GM23338 (cell line): Measurements from ENCODE around the gene BOK. TPM values are rescaled to one million over a fixed set of nuclear protein-coding genes. Genes with fewer than 3 reads are reported as not detected.

Experiments used
- ATAC-seq: fragments of 200-7000 bp; cut with Tn5 transposase; 3 replicates; pipeline ENCODE4 v1.9.1; 2020
- DNase-seq: peaks from one replicate; pipeline ENCODE4 v3.0.0-alpha.2; 2015; ENCODE audit warnings: low spot score
- H2AFZ ChIP-seq: fragments of 200-600 bp; sonication (generic); 2 replicates; pipeline ENCODE4 v1.8.0; 2016; ENCODE audit warnings: antibody characterized with exemption, mild to moderate bottlenecking, moderate library complexity
- H3F3A ChIP-seq: fragments of 200-600 bp; sonication (generic); replicated peaks from 2 replicates; pipeline ENCODE4 v1.8.0; 2017; ENCODE audit warnings: antibody characterized with exemption, mixed run types, low read depth
- H3K27ac ChIP-seq: fragments of 200-600 bp; sonication (generic); 2 replicates; pipeline ENCODE4 v1.6.1; 2016; ENCODE audit warnings: low read depth
- H3K27me3 ChIP-seq: fragments of 200-600 bp; sonication (generic); 2 replicates; pipeline ENCODE4 v1.8.0; 2016; ENCODE audit warnings: mild to moderate bottlenecking, mixed run types, moderate library complexity; ENCODE audit not compliant: insufficient read depth
- H3K36me3 ChIP-seq: fragments of 200-600 bp; sonication (generic); 2 replicates; pipeline ENCODE4 v1.8.0; 2016; ENCODE audit warnings: mild to moderate bottlenecking; ENCODE audit not compliant: insufficient read depth
- H3K4me1 ChIP-seq: fragments of 200-600 bp; sonication (generic); 2 replicates; pipeline ENCODE4 v1.8.0; 2016; ENCODE audit warnings: mild to moderate bottlenecking, moderate library complexity; ENCODE audit not compliant: insufficient read depth
- H3K4me2 ChIP-seq: fragments of 200-600 bp; sonication (generic); 2 replicates; pipeline ENCODE4 v1.7.1; 2017; ENCODE audit warnings: mixed run types
- H3K4me3 ChIP-seq: fragments of 200-600 bp; sonication (generic); 2 replicates; pipeline ENCODE4 v1.6.1; 2016; ENCODE audit warnings: mixed run types
- H3K79me2 ChIP-seq: fragments of 200-600 bp; sonication (generic); replicated peaks from 2 replicates; pipeline ENCODE4 v1.8.0; 2017; ENCODE audit warnings: mild to moderate bottlenecking; ENCODE audit not compliant: insufficient read depth
- H3K9me2 ChIP-seq: fragments of 200-600 bp; sonication (generic); 2 replicates; pipeline ENCODE4 v1.8.0; 2017; ENCODE audit not compliant: insufficient read depth
- H4K20me1 ChIP-seq: fragments of 200-600 bp; sonication (generic); replicated peaks from 2 replicates; pipeline ENCODE4 v1.8.0; 2017; ENCODE audit warnings: mild to moderate bottlenecking; ENCODE audit not compliant: insufficient read depth
- H3K27ac Mint-ChIP-seq: 2 replicates; pipeline ENCODE4 v1.8.0; 2020; ENCODE audit warnings: inconsistent platforms, mild to moderate bottlenecking, moderate library complexity, mixed read lengths
- H3K27me3 Mint-ChIP-seq: 3 replicates; pipeline ENCODE4 v1.8.0; 2022; ENCODE audit warnings: low read depth, mild to moderate bottlenecking, moderate library complexity, mixed read lengths, inconsistent platforms; ENCODE audit not compliant: insufficient read depth, poor library complexity
- H3K36me3 Mint-ChIP-seq: 3 replicates; pipeline ENCODE4 v1.8.0; 2021; ENCODE audit warnings: low read depth, mild to moderate bottlenecking, inconsistent platforms, moderate library complexity, mixed read lengths
- H3K4me1 Mint-ChIP-seq: 3 replicates; pipeline ENCODE4 v1.8.0; 2020; ENCODE audit warnings: mild to moderate bottlenecking, inconsistent platforms, mixed read lengths
- H3K4me3 Mint-ChIP-seq: 3 replicates; pipeline ENCODE4 v1.8.0; 2021; ENCODE audit warnings: moderate library complexity, mild to moderate bottlenecking, inconsistent platforms, mixed read lengths
- H3K9me3 Mint-ChIP-seq: 3 replicates; pipeline ENCODE4 v1.8.0; 2020; ENCODE audit warnings: moderate library complexity, mild to moderate bottlenecking, inconsistent platforms, mixed read lengths
- CREB1 ChIP-seq: fragments of 250-450 bp; sonication (Bioruptor Pico); IDR thresholded peaks from 2 replicates; pipeline ENCODE4 v1.5.0; 2020; ENCODE audit warnings: low read depth, mild to moderate bottlenecking, moderate library complexity
- EZH2 ChIP-seq: fragments of 200-600 bp; sonication (generic); IDR thresholded peaks from one replicate; pipeline ENCODE4 v1.8.0; 2017; ENCODE audit warnings: antibody characterized with exemption, mild to moderate bottlenecking, low read depth; ENCODE audit not compliant: unreplicated experiment
- EZH2phosphoT487 ChIP-seq: fragments of 200-600 bp; sonication (generic); IDR thresholded peaks from one replicate; pipeline ENCODE4 v1.8.1; 2018; ENCODE audit warnings: antibody characterized with exemption; ENCODE audit not compliant: unreplicated experiment
- JUNB ChIP-seq: IDR thresholded peaks from one replicate; pipeline ENCODE4 v1.6.1; 2016; ENCODE audit warnings: antibody characterized with exemption; ENCODE audit not compliant: unreplicated experiment
- NANOG ChIP-seq: IDR thresholded peaks from 2 replicates; pipeline ENCODE4 v1.6.1; 2016; ENCODE audit warnings: antibody characterized with exemption, borderline replicate concordance
- POLR2AphosphoS5 ChIP-seq: IDR thresholded peaks from 2 replicates; pipeline ENCODE4 v1.6.1; 2016; ENCODE audit warnings: antibody characterized with exemption, low read depth
- STAT1 ChIP-seq: IDR thresholded peaks from one replicate; pipeline ENCODE4 v1.6.1; 2016; ENCODE audit warnings: antibody characterized with exemption; ENCODE audit not compliant: unreplicated experiment
- ZNF114 ChIP-seq: fragments of 250-450 bp; sonication (Bioruptor Pico); IDR thresholded peaks from 2 replicates; pipeline ENCODE4 v1.5.0; 2020; ENCODE audit warnings: mild to moderate bottlenecking, moderate library complexity
- ZNF331 ChIP-seq: fragments of 250-450 bp; sonication (Bioruptor Pico); IDR thresholded peaks from 2 replicates; pipeline ENCODE4 v1.5.0; 2020; ENCODE audit warnings: low read depth, mild to moderate bottlenecking, moderate library complexity
- polyA plus RNA-seq: library from polyadenylated mRNA; unstranded; fragments of >200 nt; fragmentation: Nextera tagmentation; extraction: Ambion mirVana; gene quantifications from 2 replicates; pipeline ENCODE4 v1.2.1, GENCODE V29; 2016
- total RNA-seq: library from RNA; depleted of rRNA; stranded (reverse); fragments of >200 nt; shearing (Covaris generic); gene quantifications from 2 replicates; pipeline ENCODE4 v1.2.3, GENCODE V29; 2014
- TF ChIP-seq, protein P1 (sequence below), 2 experiments: fragments of 200-600 bp in 1 of 2; sonication (generic) in 1 of 2; conservative IDR thresholded peaks; 2 replicates each; pipeline versions ENCODE4 v1.5.1 to v1.6.1; 2016 to 2017; ENCODE audit warnings: antibody characterized with exemption in 2 of 2, low read depth in 2 of 2, mild to moderate bottlenecking in 2 of 2, moderate library complexity in 1 of 2
- TF ChIP-seq, protein P2 (sequence below): IDR thresholded peaks from one replicate; pipeline ENCODE4 v1.6.1; 2018; ENCODE audit warnings: antibody characterized with exemption; ENCODE audit not compliant: unreplicated experiment
- TF ChIP-seq, protein P3 (sequence below): fragments of 250-450 bp; sonication (Bioruptor Pico); IDR thresholded peaks from 2 replicates; pipeline ENCODE4 v1.5.0; 2020; ENCODE audit warnings: mild to moderate bottlenecking, moderate library complexity
- TF ChIP-seq, protein P4 (sequence below): IDR thresholded peaks from 2 replicates; pipeline ENCODE4 v1.6.1; 2016; ENCODE audit warnings: antibody characterized with exemption

Gene BOK
- total and polyA plus RNA-seq, 2 experiments from 2014 or later = 13.5 to 36.7 TPM

DNA sequence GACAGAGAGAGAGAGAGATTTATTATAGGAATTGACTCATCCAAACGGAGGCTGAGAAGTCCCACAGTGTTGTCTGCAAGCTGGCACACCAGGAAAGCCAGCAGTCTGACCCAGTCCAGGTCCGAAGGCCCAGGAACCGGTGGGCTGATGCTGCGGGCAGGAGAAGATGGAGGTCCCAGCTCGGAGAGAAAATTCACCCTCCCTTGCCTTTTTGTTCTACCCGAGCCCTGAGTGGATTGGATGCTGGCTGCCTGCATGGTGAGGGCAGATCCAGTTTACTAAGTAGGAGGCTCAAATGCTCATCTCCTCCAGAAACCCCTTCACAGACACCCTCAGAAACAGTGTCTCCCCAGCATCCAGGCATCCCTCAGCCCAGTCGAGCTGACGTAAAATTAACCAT, 28.0 kb upstream of the BOK start:
- H3K27me3 ChIP-seq = no peaks in the 10 kb centered on the region
- Mint-ChIP-seq H3K27ac (no peak overlapping the region), H3K36me3 (no peaks in the 10 kb centered on the region), H3K4me1 (no peaks in the 10 kb centered on the region), H3K4me3 (no peak overlapping the region), H3K27me3 (peaks cover 5% of the 10 kb centered on the region), H3K9me3 (peaks cover 8% of the 10 kb centered on the region)
- TF ChIP-seq POLR2AphosphoS5 (no peak), EZH2phosphoT487 (no peak), CREB1 (CRISPR knock-in tag) (no peak), ZNF331 (CRISPR knock-in tag) (no peak), JUNB (no peak), NANOG (no peak), EZH2 (no peak), ZNF114 (no peak), STAT1 (no peak)
- TF ChIP-seq, protein P1, sequence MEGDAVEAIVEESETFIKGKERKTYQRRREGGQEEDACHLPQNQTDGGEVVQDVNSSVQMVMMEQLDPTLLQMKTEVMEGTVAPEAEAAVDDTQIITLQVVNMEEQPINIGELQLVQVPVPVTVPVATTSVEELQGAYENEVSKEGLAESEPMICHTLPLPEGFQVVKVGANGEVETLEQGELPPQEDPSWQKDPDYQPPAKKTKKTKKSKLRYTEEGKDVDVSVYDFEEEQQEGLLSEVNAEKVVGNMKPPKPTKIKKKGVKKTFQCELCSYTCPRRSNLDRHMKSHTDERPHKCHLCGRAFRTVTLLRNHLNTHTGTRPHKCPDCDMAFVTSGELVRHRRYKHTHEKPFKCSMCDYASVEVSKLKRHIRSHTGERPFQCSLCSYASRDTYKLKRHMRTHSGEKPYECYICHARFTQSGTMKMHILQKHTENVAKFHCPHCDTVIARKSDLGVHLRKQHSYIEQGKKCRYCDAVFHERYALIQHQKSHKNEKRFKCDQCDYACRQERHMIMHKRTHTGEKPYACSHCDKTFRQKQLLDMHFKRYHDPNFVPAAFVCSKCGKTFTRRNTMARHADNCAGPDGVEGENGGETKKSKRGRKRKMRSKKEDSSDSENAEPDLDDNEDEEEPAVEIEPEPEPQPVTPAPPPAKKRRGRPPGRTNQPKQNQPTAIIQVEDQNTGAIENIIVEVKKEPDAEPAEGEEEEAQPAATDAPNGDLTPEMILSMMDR (conservative IDR thresholded peaks at IDR 0.05; ENCODE audit: low read depth in 2 of 2) = no peak
- TF ChIP-seq, protein P2, sequence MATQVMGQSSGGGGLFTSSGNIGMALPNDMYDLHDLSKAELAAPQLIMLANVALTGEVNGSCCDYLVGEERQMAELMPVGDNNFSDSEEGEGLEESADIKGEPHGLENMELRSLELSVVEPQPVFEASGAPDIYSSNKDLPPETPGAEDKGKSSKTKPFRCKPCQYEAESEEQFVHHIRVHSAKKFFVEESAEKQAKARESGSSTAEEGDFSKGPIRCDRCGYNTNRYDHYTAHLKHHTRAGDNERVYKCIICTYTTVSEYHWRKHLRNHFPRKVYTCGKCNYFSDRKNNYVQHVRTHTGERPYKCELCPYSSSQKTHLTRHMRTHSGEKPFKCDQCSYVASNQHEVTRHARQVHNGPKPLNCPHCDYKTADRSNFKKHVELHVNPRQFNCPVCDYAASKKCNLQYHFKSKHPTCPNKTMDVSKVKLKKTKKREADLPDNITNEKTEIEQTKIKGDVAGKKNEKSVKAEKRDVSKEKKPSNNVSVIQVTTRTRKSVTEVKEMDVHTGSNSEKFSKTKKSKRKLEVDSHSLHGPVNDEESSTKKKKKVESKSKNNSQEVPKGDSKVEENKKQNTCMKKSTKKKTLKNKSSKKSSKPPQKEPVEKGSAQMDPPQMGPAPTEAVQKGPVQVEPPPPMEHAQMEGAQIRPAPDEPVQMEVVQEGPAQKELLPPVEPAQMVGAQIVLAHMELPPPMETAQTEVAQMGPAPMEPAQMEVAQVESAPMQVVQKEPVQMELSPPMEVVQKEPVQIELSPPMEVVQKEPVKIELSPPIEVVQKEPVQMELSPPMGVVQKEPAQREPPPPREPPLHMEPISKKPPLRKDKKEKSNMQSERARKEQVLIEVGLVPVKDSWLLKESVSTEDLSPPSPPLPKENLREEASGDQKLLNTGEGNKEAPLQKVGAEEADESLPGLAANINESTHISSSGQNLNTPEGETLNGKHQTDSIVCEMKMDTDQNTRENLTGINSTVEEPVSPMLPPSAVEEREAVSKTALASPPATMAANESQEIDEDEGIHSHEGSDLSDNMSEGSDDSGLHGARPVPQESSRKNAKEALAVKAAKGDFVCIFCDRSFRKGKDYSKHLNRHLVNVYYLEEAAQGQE = no peak
- TF ChIP-seq, protein P3, sequence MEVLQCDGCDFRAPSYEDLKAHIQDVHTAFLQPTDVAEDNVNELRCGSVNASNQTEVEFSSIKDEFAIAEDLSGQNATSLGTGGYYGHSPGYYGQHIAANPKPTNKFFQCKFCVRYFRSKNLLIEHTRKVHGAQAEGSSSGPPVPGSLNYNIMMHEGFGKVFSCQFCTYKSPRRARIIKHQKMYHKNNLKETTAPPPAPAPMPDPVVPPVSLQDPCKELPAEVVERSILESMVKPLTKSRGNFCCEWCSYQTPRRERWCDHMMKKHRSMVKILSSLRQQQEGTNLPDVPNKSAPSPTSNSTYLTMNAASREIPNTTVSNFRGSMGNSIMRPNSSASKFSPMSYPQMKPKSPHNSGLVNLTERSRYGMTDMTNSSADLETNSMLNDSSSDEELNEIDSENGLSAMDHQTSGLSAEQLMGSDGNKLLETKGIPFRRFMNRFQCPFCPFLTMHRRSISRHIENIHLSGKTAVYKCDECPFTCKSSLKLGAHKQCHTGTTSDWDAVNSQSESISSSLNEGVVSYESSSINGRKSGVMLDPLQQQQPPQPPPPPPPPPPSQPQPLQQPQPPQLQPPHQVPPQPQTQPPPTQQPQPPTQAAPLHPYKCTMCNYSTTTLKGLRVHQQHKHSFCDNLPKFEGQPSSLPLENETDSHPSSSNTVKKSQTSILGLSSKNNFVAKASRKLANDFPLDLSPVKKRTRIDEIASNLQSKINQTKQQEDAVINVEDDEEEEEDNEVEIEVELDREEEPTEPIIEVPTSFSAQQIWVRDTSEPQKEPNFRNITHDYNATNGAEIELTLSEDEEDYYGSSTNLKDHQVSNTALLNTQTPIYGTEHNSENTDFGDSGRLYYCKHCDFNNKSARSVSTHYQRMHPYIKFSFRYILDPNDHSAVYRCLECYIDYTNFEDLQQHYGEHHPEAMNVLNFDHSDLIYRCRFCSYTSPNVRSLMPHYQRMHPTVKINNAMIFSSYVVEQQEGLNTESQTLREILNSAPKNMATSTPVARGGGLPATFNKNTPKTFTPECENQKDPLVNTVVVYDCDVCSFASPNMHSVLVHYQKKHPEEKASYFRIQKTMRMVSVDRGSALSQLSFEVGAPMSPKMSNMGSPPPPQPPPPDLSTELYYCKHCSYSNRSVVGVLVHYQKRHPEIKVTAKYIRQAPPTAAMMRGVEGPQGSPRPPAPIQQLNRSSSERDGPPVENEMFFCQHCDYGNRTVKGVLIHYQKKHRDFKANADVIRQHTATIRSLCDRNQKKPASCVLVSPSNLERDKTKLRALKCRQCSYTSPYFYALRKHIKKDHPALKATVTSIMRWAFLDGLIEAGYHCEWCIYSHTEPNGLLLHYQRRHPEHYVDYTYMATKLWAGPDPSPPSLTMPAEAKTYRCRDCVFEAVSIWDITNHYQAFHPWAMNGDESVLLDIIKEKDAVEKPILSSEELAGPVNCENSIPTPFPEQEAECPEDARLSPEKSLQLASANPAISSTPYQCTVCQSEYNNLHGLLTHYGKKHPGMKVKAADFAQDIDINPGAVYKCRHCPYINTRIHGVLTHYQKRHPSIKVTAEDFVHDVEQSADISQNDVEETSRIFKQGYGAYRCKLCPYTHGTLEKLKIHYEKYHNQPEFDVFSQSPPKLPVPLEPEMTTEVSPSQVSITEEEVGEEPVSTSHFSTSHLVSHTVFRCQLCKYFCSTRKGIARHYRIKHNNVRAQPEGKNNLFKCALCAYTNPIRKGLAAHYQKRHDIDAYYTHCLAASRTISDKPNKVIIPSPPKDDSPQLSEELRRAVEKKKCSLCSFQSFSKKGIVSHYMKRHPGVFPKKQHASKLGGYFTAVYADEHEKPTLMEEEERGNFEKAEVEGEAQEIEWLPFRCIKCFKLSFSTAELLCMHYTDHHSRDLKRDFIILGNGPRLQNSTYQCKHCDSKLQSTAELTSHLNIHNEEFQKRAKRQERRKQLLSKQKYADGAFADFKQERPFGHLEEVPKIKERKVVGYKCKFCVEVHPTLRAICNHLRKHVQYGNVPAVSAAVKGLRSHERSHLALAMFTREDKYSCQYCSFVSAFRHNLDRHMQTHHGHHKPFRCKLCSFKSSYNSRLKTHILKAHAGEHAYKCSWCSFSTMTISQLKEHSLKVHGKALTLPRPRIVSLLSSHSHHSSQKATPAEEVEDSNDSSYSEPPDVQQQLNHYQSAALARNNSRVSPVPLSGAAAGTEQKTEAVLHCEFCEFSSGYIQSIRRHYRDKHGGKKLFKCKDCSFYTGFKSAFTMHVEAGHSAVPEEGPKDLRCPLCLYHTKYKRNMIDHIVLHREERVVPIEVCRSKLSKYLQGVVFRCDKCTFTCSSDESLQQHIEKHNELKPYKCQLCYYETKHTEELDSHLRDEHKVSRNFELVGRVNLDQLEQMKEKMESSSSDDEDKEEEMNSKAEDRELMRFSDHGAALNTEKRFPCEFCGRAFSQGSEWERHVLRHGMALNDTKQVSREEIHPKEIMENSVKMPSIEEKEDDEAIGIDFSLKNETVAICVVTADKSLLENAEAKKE (CRISPR knock-in tag) = no peak
- TF ChIP-seq, protein P4, sequence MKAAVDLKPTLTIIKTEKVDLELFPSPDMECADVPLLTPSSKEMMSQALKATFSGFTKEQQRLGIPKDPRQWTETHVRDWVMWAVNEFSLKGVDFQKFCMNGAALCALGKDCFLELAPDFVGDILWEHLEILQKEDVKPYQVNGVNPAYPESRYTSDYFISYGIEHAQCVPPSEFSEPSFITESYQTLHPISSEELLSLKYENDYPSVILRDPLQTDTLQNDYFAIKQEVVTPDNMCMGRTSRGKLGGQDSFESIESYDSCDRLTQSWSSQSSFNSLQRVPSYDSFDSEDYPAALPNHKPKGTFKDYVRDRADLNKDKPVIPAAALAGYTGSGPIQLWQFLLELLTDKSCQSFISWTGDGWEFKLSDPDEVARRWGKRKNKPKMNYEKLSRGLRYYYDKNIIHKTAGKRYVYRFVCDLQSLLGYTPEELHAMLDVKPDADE = no peak
- no peaks in the 10 kb centered on the region for H3K4me1 ChIP-seq
- no peaks in the 10 kb centered on the region for H4K20me1 ChIP-seq
- H3K9me2 ChIP-seq = no peaks in the 10 kb centered on the region
- H3K79me2 ChIP-seq = no peaks in the 10 kb centered on the region
- H2AFZ ChIP-seq = no peak overlapping the region
- no peak overlapping the region for H3K4me3 ChIP-seq
- H3K36me3 ChIP-seq = no peaks in the 10 kb centered on the region
- ATAC-seq (no peak), DNase-seq (no peak)
- no peak overlapping the region for H3K4me2 ChIP-seq
- no peak overlapping the region for H3K27ac ChIP-seq
- H3F3A ChIP-seq = no peaks in the 10 kb centered on the region
